ENCODE results near the gene PKHD1. TPM values are rescaled to one million over a fixed set of nuclear protein-coding genes. Genes with fewer than 3 reads are reported as not detected.
A peak's percentile ranks its signal among the peaks of the same experiment; 100 is the strongest.

Gene PKHD1, protein sequence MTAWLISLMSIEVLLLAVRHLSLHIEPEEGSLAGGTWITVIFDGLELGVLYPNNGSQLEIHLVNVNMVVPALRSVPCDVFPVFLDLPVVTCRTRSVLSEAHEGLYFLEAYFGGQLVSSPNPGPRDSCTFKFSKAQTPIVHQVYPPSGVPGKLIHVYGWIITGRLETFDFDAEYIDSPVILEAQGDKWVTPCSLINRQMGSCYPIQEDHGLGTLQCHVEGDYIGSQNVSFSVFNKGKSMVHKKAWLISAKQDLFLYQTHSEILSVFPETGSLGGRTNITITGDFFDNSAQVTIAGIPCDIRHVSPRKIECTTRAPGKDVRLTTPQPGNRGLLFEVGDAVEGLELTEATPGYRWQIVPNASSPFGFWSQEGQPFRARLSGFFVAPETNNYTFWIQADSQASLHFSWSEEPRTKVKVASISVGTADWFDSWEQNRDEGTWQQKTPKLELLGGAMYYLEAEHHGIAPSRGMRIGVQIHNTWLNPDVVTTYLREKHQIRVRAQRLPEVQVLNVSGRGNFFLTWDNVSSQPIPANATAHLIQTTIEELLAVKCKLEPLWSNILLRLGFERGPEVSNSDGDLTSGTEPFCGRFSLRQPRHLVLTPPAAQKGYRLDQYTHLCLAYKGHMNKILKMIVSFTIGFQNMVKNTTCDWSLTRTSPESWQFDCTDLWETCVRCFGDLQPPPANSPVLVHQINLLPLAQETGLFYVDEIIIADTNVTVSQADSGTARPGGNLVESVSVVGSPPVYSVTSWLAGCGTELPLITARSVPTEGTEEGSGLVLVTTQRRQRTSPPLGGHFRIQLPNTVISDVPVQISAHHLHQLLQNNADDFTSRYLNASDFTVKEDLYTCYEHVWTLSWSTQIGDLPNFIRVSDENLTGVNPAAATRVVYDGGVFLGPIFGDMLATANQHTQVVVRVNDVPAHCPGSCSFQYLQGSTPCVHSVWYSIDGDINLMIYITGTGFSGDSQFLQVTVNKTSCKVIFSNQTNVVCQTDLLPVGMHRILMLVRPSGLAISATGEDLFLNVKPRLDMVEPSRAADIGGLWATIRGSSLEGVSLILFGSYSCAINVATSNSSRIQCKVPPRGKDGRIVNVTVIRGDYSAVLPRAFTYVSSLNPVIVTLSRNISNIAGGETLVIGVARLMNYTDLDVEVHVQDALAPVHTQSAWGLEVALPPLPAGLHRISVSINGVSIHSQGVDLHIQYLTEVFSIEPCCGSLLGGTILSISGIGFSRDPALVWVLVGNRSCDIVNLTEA (N-terminal part only)
- 1.3 and 1.4 TPM in 2 replicates for total RNA-seq
- long read RNA-seq, partial matches to known transcripts: 3 of 7 reads
- long read RNA-seq, other reads (novel, unspliced or antisense): 4 of 7 reads

DNA sequence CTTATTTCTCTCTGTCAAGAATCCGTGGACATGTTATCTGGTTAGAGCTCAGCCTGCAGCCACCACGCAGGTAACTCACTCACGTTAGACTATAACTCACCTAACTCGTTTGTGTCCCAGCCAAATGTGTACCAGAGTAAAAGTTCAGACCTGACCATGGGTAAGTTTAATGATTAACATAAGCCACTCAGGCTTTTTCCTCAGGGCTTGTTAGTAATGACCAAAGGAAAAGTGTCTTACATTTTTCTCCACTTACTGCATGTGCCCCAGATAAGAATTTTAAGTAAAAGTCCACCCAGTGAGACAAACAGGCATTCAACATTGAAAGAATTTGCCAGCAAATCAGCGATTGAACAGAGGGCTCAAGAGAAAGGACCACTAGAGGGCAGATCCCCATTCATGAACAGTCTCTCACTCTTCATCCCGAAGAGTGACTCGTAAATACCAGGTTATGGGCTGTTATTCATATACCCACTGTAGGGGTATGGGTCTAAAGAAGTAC, at the start of gene PKHD1:
PKHD1 (minus strand) TSS at position 116 of the 502 bp plus-strand sequence. CDS start 2,680 bp downstream, outside the sequence.
- Mint-ChIP-seq H3K9me3 (ENCODE audit: low read depth) (no peaks in the 10 kb centered on the region), H3K4me3 (ENCODE audit: low read depth) (peak within 1 kb of the TSS; percentile 37), H3K4me1 (ENCODE audit: low read depth) (peaks cover 18% of the 10 kb centered on the region), H3K27ac (peak within 1 kb of the TSS; percentile 81), H3K36me3 (ENCODE audit: insufficient read depth) (no peaks in the 10 kb centered on the region), H3K27me3 (no peaks in the 10 kb centered on the region)
- no peak for DNase-seq (ENCODE audit: low spot score, unreplicated experiment)
- TF ChIP-seq CTCF (IDR thresholded peaks at IDR 0.05; ENCODE audit: unreplicated experiment): peak; percentile 68

DNA sequence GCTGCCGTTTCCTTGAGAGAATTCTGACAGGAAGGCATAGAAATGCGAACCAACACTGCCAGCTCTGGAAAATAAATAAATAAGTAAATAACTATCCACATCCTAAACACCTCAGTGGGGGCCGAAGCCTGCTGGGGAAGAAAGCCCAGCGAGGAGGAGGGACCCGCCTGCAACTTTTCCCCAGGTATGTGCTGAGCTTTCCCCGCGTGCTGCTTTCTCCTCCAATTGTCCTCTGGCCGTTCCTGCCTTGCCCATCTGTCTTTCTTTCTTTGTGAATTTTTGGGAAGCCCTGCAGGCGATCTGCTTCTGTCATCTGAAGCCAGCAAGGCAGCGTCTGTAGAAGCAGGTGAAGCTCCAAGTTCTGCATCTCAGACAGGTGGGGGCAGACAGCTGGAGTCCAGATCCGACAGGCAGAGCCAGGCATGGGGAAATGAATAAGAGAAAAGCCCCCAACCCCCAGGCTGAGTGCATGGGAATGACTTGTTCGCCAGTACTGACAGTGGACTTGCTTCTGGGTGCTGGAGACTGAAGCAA, 49.6 kb upstream of the PKHD1 start:
- H3K9me3 Mint-ChIP-seq (ENCODE audit: low read depth): no peaks in the 10 kb centered on the region
- H3K4me3 Mint-ChIP-seq (ENCODE audit: low read depth): no peak overlapping the region
- H3K27ac Mint-ChIP-seq: no peak overlapping the region
- no peak for TF ChIP-seq CTCF (IDR thresholded peaks at IDR 0.05; ENCODE audit: unreplicated experiment)
- H3K27me3 Mint-ChIP-seq: peaks cover 21% of the 10 kb centered on the region
- no peak for DNase-seq (ENCODE audit: low spot score, unreplicated experiment)
- H3K36me3 Mint-ChIP-seq (ENCODE audit: insufficient read depth): no peaks in the 10 kb centered on the region
- peaks cover 7% of the 10 kb centered on the region for H3K4me1 Mint-ChIP-seq (ENCODE audit: low read depth)

DNA sequence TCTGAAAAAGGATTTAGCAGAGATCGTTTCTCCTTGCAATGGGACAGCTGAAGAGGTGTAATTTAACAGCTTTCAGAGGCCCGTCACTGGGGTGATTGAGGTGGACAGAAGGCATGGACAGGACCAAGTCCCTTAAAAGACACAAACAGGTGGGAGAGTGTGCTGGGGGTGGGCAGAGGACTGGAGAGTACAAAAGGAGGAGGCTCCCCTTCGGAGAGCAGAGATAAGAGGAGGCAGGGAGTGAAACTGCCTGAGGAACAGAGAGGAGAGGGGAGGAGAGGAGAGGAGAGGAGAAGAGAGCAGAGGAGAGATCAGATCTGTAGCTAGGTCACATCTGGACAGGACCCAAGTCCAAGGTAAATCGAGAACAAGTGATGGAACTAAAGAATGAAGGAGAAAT, 48.6 kb upstream of the PKHD1 start:
- no peaks in the 10 kb centered on the region for H3K36me3 Mint-ChIP-seq (ENCODE audit: insufficient read depth)
- H3K4me3 Mint-ChIP-seq (ENCODE audit: low read depth): no peak overlapping the region
- no peak for DNase-seq (ENCODE audit: low spot score, unreplicated experiment)
- H3K27ac Mint-ChIP-seq: no peak overlapping the region
- no peaks in the 10 kb centered on the region for H3K9me3 Mint-ChIP-seq (ENCODE audit: low read depth)
- H3K4me1 Mint-ChIP-seq (ENCODE audit: low read depth): peaks cover 10% of the 10 kb centered on the region
- peaks cover 21% of the 10 kb centered on the region for H3K27me3 Mint-ChIP-seq
- TF ChIP-seq CTCF (IDR thresholded peaks at IDR 0.05; ENCODE audit: unreplicated experiment): no peak

- Mint-ChIP-seq H3K27me3 (peaks cover 21% of the 10 kb centered on the region), H3K36me3 (ENCODE audit: insufficient read depth) (no peaks in the 10 kb centered on the region), H3K9me3 (ENCODE audit: low read depth) (no peaks in the 10 kb centered on the region), H3K4me3 (ENCODE audit: low read depth) (no peak overlapping the region), H3K27ac (no peak overlapping the region), H3K4me1 (ENCODE audit: low read depth) (peaks cover 10% of the 10 kb centered on the region)
- no peak for TF ChIP-seq CTCF (IDR thresholded peaks at IDR 0.05; ENCODE audit: unreplicated experiment)
- no peak for DNase-seq (ENCODE audit: low spot score, unreplicated experiment)
These were observed 47.8 kb upstream of the PKHD1 start for GRCh38 chr6:52135217-52135616.
